H9 (cell line): Measurements from ENCODE around the gene PEPD. TPM values are rescaled to one million over a fixed set of nuclear protein-coding genes. Genes with fewer than 3 reads are reported as not detected.

Source experiments
- DNase-seq: peaks from one replicate; pipeline ENCODE4 v3.0.0-alpha.2; 2017
- H2AFZ ChIP-seq: one replicate; pipeline ENCODE4 v1.6.1; 2013; ENCODE audit warnings: mild to moderate bottlenecking, low read length, control low read depth, moderate library complexity
- H2AK5ac ChIP-seq: 2 replicates; pipeline ENCODE4 v1.6.1; 2013; ENCODE audit warnings: low read length, control low read depth, mixed read lengths; ENCODE audit not compliant: insufficient read length
- H2BK120ac ChIP-seq: one replicate; pipeline ENCODE4 v1.6.1; 2013; ENCODE audit warnings: low read depth, mild to moderate bottlenecking, low read length, control low read depth, inconsistent platforms; ENCODE audit not compliant: poor library complexity, severe bottlenecking
- H2BK12ac ChIP-seq: 2 replicates; pipeline ENCODE4 v1.6.1; 2013; ENCODE audit warnings: low read length, control low read depth, mixed read lengths, low read depth; ENCODE audit not compliant: insufficient read length
- H2BK15ac ChIP-seq: 2 replicates; pipeline ENCODE4 v1.6.1; 2013; ENCODE audit warnings: low read depth, low read length, control low read depth
- H2BK20ac ChIP-seq: one replicate; pipeline ENCODE4 v1.6.1; 2013; ENCODE audit warnings: low read depth, mild to moderate bottlenecking, low read length, control low read depth, inconsistent platforms; ENCODE audit not compliant: poor library complexity, severe bottlenecking
- H2BK5ac ChIP-seq: 2 replicates; pipeline ENCODE4 v1.6.1; 2013; ENCODE audit warnings: low read length, control low read depth, mixed read lengths; ENCODE audit not compliant: insufficient read length
- H3K14ac ChIP-seq: 2 replicates; pipeline ENCODE4 v1.6.1; 2013; ENCODE audit warnings: low read length, control low read depth; ENCODE audit not compliant: insufficient read depth
- H3K18ac ChIP-seq: 2 replicates; pipeline ENCODE4 v1.6.1; 2013; ENCODE audit warnings: low read depth, mild to moderate bottlenecking, mixed read lengths, low read length, control low read depth; ENCODE audit not compliant: insufficient read length
- H3K23ac ChIP-seq: 2 replicates; pipeline ENCODE4 v1.6.1; 2013; ENCODE audit warnings: low read length, control low read depth, mixed read lengths, low read depth; ENCODE audit not compliant: insufficient read length
- H3K23me2 ChIP-seq: 2 replicates; pipeline ENCODE4 v1.6.1; 2013; ENCODE audit warnings: low read depth, mild to moderate bottlenecking, mixed read lengths, low read length, control low read depth; ENCODE audit not compliant: insufficient read length, poor library complexity, severe bottlenecking
- H3K27ac ChIP-seq: 2 replicates; pipeline ENCODE4 v1.5.1; 2013; ENCODE audit warnings: low read length, control low read depth, mixed read lengths, low read depth; ENCODE audit not compliant: insufficient read length
- H3K27me3 ChIP-seq: 2 replicates; pipeline ENCODE4 v1.6.1; 2013; ENCODE audit warnings: low read length, control low read depth, inconsistent platforms; ENCODE audit not compliant: insufficient read depth
- H3K4ac ChIP-seq: 2 replicates; pipeline ENCODE4 v1.6.1; 2013; ENCODE audit warnings: low read depth, mild to moderate bottlenecking, control low read depth, inconsistent platforms, low read length, moderate library complexity
- H3K4me1 ChIP-seq: 2 replicates; pipeline ENCODE4 v1.6.1; 2013; ENCODE audit warnings: low read length, control low read depth, inconsistent platforms; ENCODE audit not compliant: insufficient read depth
- H3K4me2 ChIP-seq: 2 replicates; pipeline ENCODE4 v1.6.1; 2013; ENCODE audit warnings: low read length, control low read depth, mixed read lengths; ENCODE audit not compliant: insufficient read length, insufficient read depth
- H3K56ac ChIP-seq: 2 replicates; pipeline ENCODE4 v1.6.1; 2013; ENCODE audit warnings: low read depth, mild to moderate bottlenecking, mixed read lengths, low read length, control low read depth; ENCODE audit not compliant: insufficient read length
- H3K79me1 ChIP-seq: 2 replicates; pipeline ENCODE4 v1.6.1; 2013; ENCODE audit warnings: low read depth, mild to moderate bottlenecking, moderate library complexity, low read length, control low read depth, inconsistent platforms; ENCODE audit not compliant: insufficient read depth, poor library complexity, severe bottlenecking
- H3K79me2 ChIP-seq: 2 replicates; pipeline ENCODE4 v1.6.1; 2013; ENCODE audit warnings: low read length, control low read depth, inconsistent platforms; ENCODE audit not compliant: insufficient read depth
- H3K9ac ChIP-seq: 2 replicates; pipeline ENCODE4 v1.6.1; 2013; ENCODE audit warnings: low read length, control low read depth, mixed read lengths; ENCODE audit not compliant: insufficient read length; ENCODE audit errors: extremely low read depth
- H3K9me3 ChIP-seq: one replicate; pipeline ENCODE4 v1.6.1; 2013; ENCODE audit warnings: low read depth, low read length, inconsistent platforms; ENCODE audit not compliant: control insufficient read depth
- H3T11ph ChIP-seq: one replicate; pipeline ENCODE4 v1.6.1; 2013; ENCODE audit warnings: mild to moderate bottlenecking, low read length, control low read depth, inconsistent platforms
- H4K20me1 ChIP-seq: one replicate; pipeline ENCODE4 v1.6.1; 2013; ENCODE audit not compliant: control insufficient read depth, insufficient read length, insufficient read depth
- H4K5ac ChIP-seq: 2 replicates; pipeline ENCODE4 v1.6.1; 2013; ENCODE audit warnings: low read depth, mild to moderate bottlenecking, mixed read lengths, low read length, control low read depth; ENCODE audit not compliant: insufficient read length
- H4K8ac ChIP-seq: replicated peaks from 2 replicates; pipeline ENCODE4 v1.6.1; 2013; ENCODE audit warnings: low read length, control low read depth, mixed read lengths, low read depth; ENCODE audit not compliant: insufficient read length
- H4K91ac ChIP-seq: 2 replicates; pipeline ENCODE4 v1.6.1; 2013; ENCODE audit warnings: low read depth, mild to moderate bottlenecking, moderate library complexity, mixed read lengths, low read length, control low read depth; ENCODE audit not compliant: insufficient read length
- H3K27ac Mint-ChIP-seq, 3 experiments: 2 replicates in 2 of 3; 3 replicates in 1 of 3; pipeline ENCODE4 v1.8.0; 2020 to 2021; ENCODE audit warnings: mixed read lengths in 3 of 3, mild to moderate bottlenecking in 1 of 3, moderate library complexity in 1 of 3
- H3K27me3 Mint-ChIP-seq: 2 replicates; pipeline ENCODE4 v1.8.0; 2021; ENCODE audit warnings: low read depth, mild to moderate bottlenecking, moderate library complexity, mixed read lengths
- H3K36me3 Mint-ChIP-seq, 3 experiments: 2 replicates in 2 of 3; 3 replicates in 1 of 3; pipeline ENCODE4 v1.8.0; 2020 to 2021; ENCODE audit warnings: low read depth in 3 of 3, mixed read lengths in 3 of 3; ENCODE audit not compliant: insufficient read depth in 1 of 3
- H3K4me1 Mint-ChIP-seq, 2 experiments: 2 replicates each; pipeline ENCODE4 v1.8.0; 2020; ENCODE audit warnings: mixed read lengths in 2 of 2
- H3K4me3 Mint-ChIP-seq, 2 experiments: 2 replicates in 1 of 2; 3 replicates in 1 of 2; pipeline ENCODE4 v1.8.0; 2020 to 2021; ENCODE audit warnings: mild to moderate bottlenecking in 2 of 2, mixed read lengths in 2 of 2, moderate library complexity in 1 of 2
- H3K9me3 Mint-ChIP-seq, 2 experiments: 2 replicates in 1 of 2; 3 replicates in 1 of 2; pipeline ENCODE4 v1.8.0; 2020; ENCODE audit warnings: mild to moderate bottlenecking in 2 of 2, mixed read lengths in 2 of 2, moderate library complexity in 1 of 2
- CTCF ChIP-seq: fragments of 200-600 bp; sonication (generic); conservative IDR thresholded peaks from 3 replicates; pipeline ENCODE4 v1.8.0; 2021; ENCODE audit warnings: antibody characterized with exemption, mild to moderate bottlenecking
- WGBS: extraction: QIAGEN DNeasy Blood & Tissue Kit; methylation state at CpG from one replicate; pipeline ENCODE4 v1.1.7; 2013; ENCODE audit warnings: missing lambda C conversion rate, low lambda C conversion rate, mixed read lengths; ENCODE audit not compliant: insufficient read length; ENCODE audit errors: extremely low coverage; 5-methylcytosine and 5-hydroxymethylcytosine counted together
- total RNA-seq: library from RNA; stranded (reverse); gene quantifications from 2 replicates; pipeline ENCODE4 v1.2.1, GENCODE V29; 2021

Gene PEPD
- total RNA-seq, 1 experiment from 2014 or later = 52.8 TPM

- no peak overlapping the region for H2BK12ac ChIP-seq
- no peak for TF ChIP-seq CTCF
- no peak overlapping the region for H3K4me2 ChIP-seq
- H3K4me1 ChIP-seq = no peaks in the 10 kb centered on the region
- H2AFZ ChIP-seq = no peak overlapping the region
- H2BK5ac ChIP-seq = no peak overlapping the region
- H4K8ac ChIP-seq = no peak overlapping the region
- no peak overlapping the region for H4K91ac ChIP-seq
- H3K36me3 Mint-ChIP-seq = peaks cover 11 to 27% (median 21%) of the 10 kb centered on the region in 3 experiments
- no peaks in the 10 kb centered on the region; the same call in 1 of the 2 replicates for H3K27me3 Mint-ChIP-seq
- H3K27me3 ChIP-seq = no peaks in the 10 kb centered on the region
- WGBS = no CpG with 5 or more reads among the region's 10 CpGs
- H3K18ac ChIP-seq = no peak overlapping the region
- no peak overlapping the region for H3T11ph ChIP-seq
- H3K23me2 ChIP-seq = no peaks in the 10 kb centered on the region
- H3K9ac ChIP-seq = no peak overlapping the region
- no peak overlapping the region for H3K27ac ChIP-seq
- no peak overlapping the region for H4K5ac ChIP-seq
- H3K14ac ChIP-seq = no peak overlapping the region
- H3K79me2 ChIP-seq = no peaks in the 10 kb centered on the region
- H3K56ac ChIP-seq = no peak overlapping the region
- H2BK120ac ChIP-seq = no peak overlapping the region
- H2BK20ac ChIP-seq = no peak overlapping the region
- no peaks in the 10 kb centered on the region for H3K9me3 ChIP-seq
- no peaks in the 10 kb centered on the region for H3K4me1 Mint-ChIP-seq
- H3K4me3 Mint-ChIP-seq = no peak overlapping the region
- no peaks in the 10 kb centered on the region for H4K20me1 ChIP-seq
- no peak for DNase-seq
- no peak overlapping the region for H3K23ac ChIP-seq
- H3K9me3 Mint-ChIP-seq = peaks cover 0 to 2% of the 10 kb centered on the region in 2 experiments; a peak in 2 of 5 replicates
- no peak overlapping the region for H2BK15ac ChIP-seq
- H3K4ac ChIP-seq = no peak overlapping the region
- H2AK5ac ChIP-seq = no peak overlapping the region
- H3K27ac Mint-ChIP-seq = no peak overlapping the region
- H3K79me1 ChIP-seq = no peaks in the 10 kb centered on the region
Observed at GRCh38 chr19:33477781-33478180, 43.8 kb downstream of the PEPD start.
